Measurements from ENCODE around the gene TTYH1. TPM values are rescaled to one million over a fixed set of nuclear protein-coding genes. Genes with fewer than 3 reads are reported as not detected.
A peak's percentile ranks its signal among the peaks of the same experiment; 100 is the strongest.

Gene TTYH1
- total and polyA plus RNA-seq, 2 of the 4 experiments (the other 2 are of a cell fraction): not detected

- no peak overlapping the region for H3K14ac ChIP-seq (replicated peaks; ENCODE audit: low read depth, low read length)
- no peak overlapping the region for H2AK5ac ChIP-seq (ENCODE audit: low read depth, low read length)
- DNase-seq: no peak
- H3K9ac ChIP-seq (ENCODE audit: low read depth, low read length): no peak overlapping the region
- peak overlapping the region; percentile 24 for H2AK9ac ChIP-seq (replicated peaks; ENCODE audit: low read depth, low read length, poor library complexity)
- no peak overlapping the region for H2BK5ac ChIP-seq (ENCODE audit: low read depth, low read length, poor library complexity, severe bottlenecking)
- H4K20me1 ChIP-seq (ENCODE audit: insufficient read depth, low read length): no peaks in the 10 kb centered on the region; the same call in 1 of the 2 replicates
- H2AFZ ChIP-seq (replicated peaks; ENCODE audit: low read length, poor library complexity): no peak overlapping the region
- H3K4me3 ChIP-seq (ENCODE audit: insufficient read depth, low read depth, low read length): no peak overlapping the region
- in situ Hi-C loops (cut with MboI; ENCODE audit: low sequenced_read_pairs) (no loop called here), dilution Hi-C loops (cut with HindIII; ENCODE audit: low sequenced_read_pairs, unreplicated experiment) (no loop called here), intact Hi-C loops (cut with micrococcal nuclease) (no loop called here)
- H3K23ac ChIP-seq (ENCODE audit: low read depth, low read length): no peak overlapping the region
- H3K56ac ChIP-seq (ENCODE audit: extremely low read depth, insufficient read depth, low read length): no peak overlapping the region
- H2BK15ac ChIP-seq (ENCODE audit: low read depth, low read length): no peak overlapping the region
- ATAC-seq (ENCODE audit: low read depth): no peak
- H3K4me2 ChIP-seq (ENCODE audit: low read depth, low read length): no peak overlapping the region
- 68% methylated on average over 3 of the region's 11 CpGs; no CpG with 5 or more reads in 1 of the 2 experiments for WGBS, 2 experiments (ENCODE audit: extremely low coverage in 2 of 2, insufficient read length in 1 of 2)
- H3K27me3 ChIP-seq (ENCODE audit: control insufficient read depth, insufficient read depth, low read length): peaks cover 11% of the 10 kb centered on the region; the same call in 1 of the 2 replicates
- CTCF ChIA-PET: no interaction called here
- no peak overlapping the region for H4K91ac ChIP-seq (ENCODE audit: insufficient read depth, low read depth, low read length)
- no peaks in the 10 kb centered on the region for H3K79me1 ChIP-seq (ENCODE audit: low read depth in 1 of 2, low read length in 2 of 2)
- H3K36me3 ChIP-seq (ENCODE audit: control insufficient read depth, insufficient read depth, low read length): no peaks in the 10 kb centered on the region
- H2BK120ac ChIP-seq (ENCODE audit: low read depth, low read length): no peak overlapping the region
- no peak overlapping the region for H4K5ac ChIP-seq (ENCODE audit: low read depth, low read length)
- H3K4me1 ChIP-seq (ENCODE audit: control insufficient read depth, insufficient read depth, low read length): 0 out of 2 replicates have a peak, but pooled peaks cover 2% of the 10 kb centered on the region
- no peak overlapping the region for H2BK20ac ChIP-seq (ENCODE audit: low read depth, low read length)
- no peak overlapping the region for H3K18ac ChIP-seq (ENCODE audit: low read depth, low read length)
- no peak overlapping the region for H3K4ac ChIP-seq (ENCODE audit: low read depth, low read length)
- no peak overlapping the region for H3K27ac ChIP-seq (ENCODE audit: insufficient read depth, low read length)
- no peaks in the 10 kb centered on the region for H3K9me3 ChIP-seq (ENCODE audit: control insufficient read depth, insufficient read depth, low read length)
- no TSS peak for BruUV-seq (replicated peaks)
- H4K8ac ChIP-seq (ENCODE audit: low read depth in 2 of 2, low read length in 2 of 2): no peak overlapping the region
- H3K9me1 ChIP-seq (ENCODE audit: insufficient read depth, low read length): no peaks in the 10 kb centered on the region
- POLR2A ChIA-PET (ENCODE audit: unreplicated experiment): no interaction called here
- no peak for TF ChIP-seq SMC3 (IDR thresholded peaks at IDR 0.05; ENCODE audit: low read depth, low read length)
- TF ChIP-seq BHLHE40 (IDR thresholded peaks at IDR 0.05; ENCODE audit: low read depth, low read length): no peak
- TF ChIP-seq RCOR1 (IDR thresholded peaks at IDR 0.05; ENCODE audit: insufficient replicate concordance, low read length): no peak
- TF ChIP-seq NFE2L2 (IDR thresholded peaks at IDR 0.05; ENCODE audit: low read depth, low read length): no peak
- TF ChIP-seq FOS (IDR thresholded peaks at IDR 0.05; ENCODE audit: low read depth, low read length): no peak
- TF ChIP-seq ELK1 (IDR thresholded peaks at IDR 0.05; ENCODE audit: borderline replicate concordance, low read depth, low read length): no peak
- TF ChIP-seq, protein P1, sequence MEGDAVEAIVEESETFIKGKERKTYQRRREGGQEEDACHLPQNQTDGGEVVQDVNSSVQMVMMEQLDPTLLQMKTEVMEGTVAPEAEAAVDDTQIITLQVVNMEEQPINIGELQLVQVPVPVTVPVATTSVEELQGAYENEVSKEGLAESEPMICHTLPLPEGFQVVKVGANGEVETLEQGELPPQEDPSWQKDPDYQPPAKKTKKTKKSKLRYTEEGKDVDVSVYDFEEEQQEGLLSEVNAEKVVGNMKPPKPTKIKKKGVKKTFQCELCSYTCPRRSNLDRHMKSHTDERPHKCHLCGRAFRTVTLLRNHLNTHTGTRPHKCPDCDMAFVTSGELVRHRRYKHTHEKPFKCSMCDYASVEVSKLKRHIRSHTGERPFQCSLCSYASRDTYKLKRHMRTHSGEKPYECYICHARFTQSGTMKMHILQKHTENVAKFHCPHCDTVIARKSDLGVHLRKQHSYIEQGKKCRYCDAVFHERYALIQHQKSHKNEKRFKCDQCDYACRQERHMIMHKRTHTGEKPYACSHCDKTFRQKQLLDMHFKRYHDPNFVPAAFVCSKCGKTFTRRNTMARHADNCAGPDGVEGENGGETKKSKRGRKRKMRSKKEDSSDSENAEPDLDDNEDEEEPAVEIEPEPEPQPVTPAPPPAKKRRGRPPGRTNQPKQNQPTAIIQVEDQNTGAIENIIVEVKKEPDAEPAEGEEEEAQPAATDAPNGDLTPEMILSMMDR (conservative IDR thresholded peaks at IDR 0.05; ENCODE audit: low read depth, low read length): no peak
- TF ChIP-seq POLR2A (IDR thresholded peaks at IDR 0.05; ENCODE audit: low read depth, low read length): no peak
- no peak for TF ChIP-seq MAZ (IDR thresholded peaks at IDR 0.05; ENCODE audit: borderline replicate concordance, low read depth, low read length)
- no peak for TF ChIP-seq MAFK (IDR thresholded peaks at IDR 0.05; ENCODE audit: low read depth, low read length)
- TF ChIP-seq RAD21 (IDR thresholded peaks at IDR 0.05; ENCODE audit: low read length): no peak
- TF ChIP-seq MXI1 (IDR thresholded peaks at IDR 0.05; ENCODE audit: borderline replicate concordance, low read depth, low read length): no peak
- TF ChIP-seq, protein P2, sequence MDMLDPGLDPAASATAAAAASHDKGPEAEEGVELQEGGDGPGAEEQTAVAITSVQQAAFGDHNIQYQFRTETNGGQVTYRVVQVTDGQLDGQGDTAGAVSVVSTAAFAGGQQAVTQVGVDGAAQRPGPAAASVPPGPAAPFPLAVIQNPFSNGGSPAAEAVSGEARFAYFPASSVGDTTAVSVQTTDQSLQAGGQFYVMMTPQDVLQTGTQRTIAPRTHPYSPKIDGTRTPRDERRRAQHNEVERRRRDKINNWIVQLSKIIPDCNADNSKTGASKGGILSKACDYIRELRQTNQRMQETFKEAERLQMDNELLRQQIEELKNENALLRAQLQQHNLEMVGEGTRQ (IDR thresholded peaks at IDR 0.05; ENCODE audit: low read depth, low read length): no peak
- TF ChIP-seq RFX5 (IDR thresholded peaks at IDR 0.05; ENCODE audit: low read depth, low read length): no peak
- TF ChIP-seq CHD1 (IDR thresholded peaks at IDR 0.05; ENCODE audit: low read depth, low read length): no peak
These were observed 13.3 kb downstream of the TTYH1 start for GRCh38 chr19:54428323-54429175.

Data from IMR-90 (cell line).